Hematopoietic multipotent progenitor cell treated with erythropoietin and hydrocortisone succinate and interleukin-3 and kit ligand, for 8 days (in vitro differentiated cells): Measurements from ENCODE around the gene DPYD.

Experiments
- DNase-seq: peaks from one replicate; pipeline ENCODE4 v3.0.0-alpha.2; 2015

DPYD gene

GRCh38 chr1:97123717-97124431, 797.0 kb downstream of the DPYD start:
- no peak for DNase-seq

GRCh38 chr1:97120806-97121205, 800.0 kb downstream of the DPYD start:
- DNase-seq, result no peak

- no peak for DNase-seq
These were observed 801.3 kb downstream of the DPYD start for GRCh38 chr1:97119260-97120158.

GRCh38 chr1:97114842-97115241, 806.0 kb downstream of the DPYD start:
- DNase-seq, result no peak

GRCh38 chr1:97112442-97112841, 808.4 kb downstream of the DPYD start:
- DNase-seq, result no peak

- DNase-seq, result no peak
These were observed 812.7 kb downstream of the DPYD start for GRCh38 chr1:97108179-97108578.

- no peak for DNase-seq
These were observed 815.3 kb downstream of the DPYD start for GRCh38 chr1:97105531-97105930.

- no peak for DNase-seq
These were observed 819.3 kb downstream of the DPYD start for GRCh38 chr1:97101509-97101908.

GRCh38 chr1:97097404-97097925, 823.4 kb downstream of the DPYD start:
- no peak for DNase-seq

GRCh38 chr1:97095764-97096163, 825.1 kb downstream of the DPYD start:
- no peak for DNase-seq

- DNase-seq, result no peak
These were observed 826.4 kb downstream of the DPYD start for GRCh38 chr1:97094247-97094972.

GRCh38 chr1:97093741-97094140, 827.1 kb downstream of the DPYD start:
- no peak for DNase-seq

- DNase-seq, result no peak
These were observed 828.0 kb downstream of the DPYD start for GRCh38 chr1:97092824-97093223.

- no peak for DNase-seq
These were observed 829.2 kb downstream of the DPYD start for GRCh38 chr1:97091679-97092078.

- no peak for DNase-seq
These were observed 829.6 kb downstream of the DPYD start for GRCh38 chr1:97091263-97091662.

GRCh38 chr1:97090725-97091124, 830.1 kb downstream of the DPYD start:
- DNase-seq, result no peak

- no peak for DNase-seq
These were observed 831.7 kb downstream of the DPYD start for GRCh38 chr1:97089173-97089572.

- DNase-seq, result no peak
These were observed 832.4 kb downstream of the DPYD start for GRCh38 chr1:97088391-97088790.

GRCh38 chr1:97084546-97084945, 836.3 kb downstream of the DPYD start:
- no peak for DNase-seq

- no peak for DNase-seq
These were observed 838.5 kb downstream of the DPYD start for GRCh38 chr1:97082160-97082848.

- DNase-seq, result no peak
These were observed 842.0 kb downstream of the DPYD start for GRCh38 chr1:97078872-97079271.

- DNase-seq, result no peak
These were observed 843.6 kb downstream of the DPYD start for GRCh38 chr1:97077221-97077620.

GRCh38 chr1:97074771-97075170, 846.1 kb downstream of the DPYD start:
- no peak for DNase-seq
